HEK293 (cell line): ENCODE measurements around the gene RCHY1.

ENCODE experiments used
- CTCF ChIA-PET: fragments of 350-600 bp; formaldehyde crosslinking; extraction: SDS; loops from one replicate; lab custom pipeline; 2021; ENCODE audit warnings: antibody characterized with exemption; lab: Yijun Ruan, JAX
- POLR2A ChIA-PET: fragments of 300-600 bp; formaldehyde crosslinking; extraction: SDS; loops from one replicate; lab custom pipeline; 2020; ENCODE audit warnings: antibody characterized with exemption, inconsistent platforms; lab: Yijun Ruan, JAX
- H3K27ac ChIP-seq: fragments of 200-500 bp; sonication (Bioruptor generic); 2 replicates; pipeline ENCODE4 v1.5.1; 2014; ENCODE audit warnings: low read depth, low read length, control low read depth, inconsistent platforms; ENCODE audit errors: extremely low read depth
- H3K36me3 ChIP-seq, 2 experiments: fragments of 200-500 bp in 1 of 2; sonication (Bioruptor generic) in 1 of 2; 1 replicate in 1 of 2; 2 replicates in 1 of 2; pipeline ENCODE4 v1.5.1; 2014 to 2017; ENCODE audit warnings: inconsistent platforms in 2 of 2, low read length in 2 of 2; ENCODE audit not compliant: control insufficient read depth in 2 of 2, insufficient read depth in 1 of 2
- H3K4me1 ChIP-seq: fragments of 200-500 bp; sonication (Bioruptor generic); 2 replicates; pipeline ENCODE4 v1.5.1; 2014; ENCODE audit warnings: mild to moderate bottlenecking, low read length, inconsistent platforms; ENCODE audit not compliant: control insufficient read depth, insufficient read depth
- H3K4me3 ChIP-seq: 2 replicates; pipeline ENCODE4 v1.5.1; 2011; ENCODE audit warnings: low read depth, mild to moderate bottlenecking, control low read depth, low read length, moderate library complexity
- H3K9me3 ChIP-seq: fragments of 200-500 bp; sonication (Bioruptor generic); 2 replicates; pipeline ENCODE4 v1.5.1; 2014; ENCODE audit warnings: low read depth, low read length, inconsistent platforms; ENCODE audit not compliant: control insufficient read depth, insufficient read depth
- INSM2 ChIP-seq: fragments of 450-650 bp; formaldehyde crosslinking; IDR thresholded peaks from 2 replicates; pipeline ENCODE4 v1.5.1; 2016; ENCODE audit warnings: missing biosample characterization, missing genetic modification characterization
- KLF1 ChIP-seq: fragments of 450-650 bp; formaldehyde crosslinking; IDR thresholded peaks from 2 replicates; pipeline ENCODE4 v1.5.1; 2016; ENCODE audit warnings: missing biosample characterization, missing genetic modification characterization
- KLF16 ChIP-seq: fragments of 450-650 bp; formaldehyde crosslinking; IDR thresholded peaks from 2 replicates; pipeline ENCODE4 v1.5.1; 2017; ENCODE audit warnings: missing biosample characterization, missing genetic modification characterization
- KLF17 ChIP-seq: fragments of 450-650 bp; formaldehyde crosslinking; IDR thresholded peaks from 2 replicates; pipeline ENCODE4 v1.5.1; 2016; ENCODE audit warnings: missing biosample characterization, missing genetic modification characterization
- PBX3 ChIP-seq: sonication (generic); formaldehyde crosslinking; IDR thresholded peaks from 2 replicates; pipeline ENCODE4 v1.8.1; 2022; ENCODE audit warnings: mild to moderate bottlenecking, moderate library complexity, missing genetic modification reagents
- WT1 ChIP-seq: fragments of 450-650 bp; formaldehyde crosslinking; IDR thresholded peaks from 2 replicates; pipeline ENCODE4 v1.5.1; 2016; ENCODE audit warnings: missing biosample characterization, missing genetic modification characterization
- ZBTB26 ChIP-seq: fragments of 450-650 bp; formaldehyde crosslinking; optimal IDR thresholded peaks from 2 replicates; pipeline ENCODE3; 2016; ENCODE audit warnings: missing biosample characterization, mild to moderate bottlenecking, missing genetic modification characterization
- ZFP3 ChIP-seq: fragments of 450-650 bp; formaldehyde crosslinking; IDR thresholded peaks from 2 replicates; pipeline ENCODE4 v1.5.1; 2016; ENCODE audit warnings: low read depth, missing biosample characterization, missing genetic modification characterization
- ZNF18 ChIP-seq: fragments of 450-650 bp; formaldehyde crosslinking; IDR thresholded peaks from 2 replicates; pipeline ENCODE4 v1.5.1; 2016; ENCODE audit warnings: missing biosample characterization, missing genetic modification characterization
- ZNF223 ChIP-seq: fragments of 450-650 bp; formaldehyde crosslinking; IDR thresholded peaks from 2 replicates; pipeline ENCODE4 v1.5.1; 2016; ENCODE audit warnings: missing biosample characterization, missing genetic modification characterization
- ZNF354C ChIP-seq: fragments of 450-650 bp; formaldehyde crosslinking; IDR thresholded peaks from 2 replicates; pipeline ENCODE4 v1.5.1; 2016; ENCODE audit warnings: missing biosample characterization, missing genetic modification characterization, low read depth, borderline replicate concordance
- ZNF518A ChIP-seq: fragments of 450-650 bp; formaldehyde crosslinking; conservative IDR thresholded peaks from 2 replicates; pipeline ENCODE4 v1.5.1; 2016; ENCODE audit warnings: low read depth, missing biosample characterization, missing genetic modification characterization
- ZNF521 ChIP-seq: fragments of 450-650 bp; formaldehyde crosslinking; IDR thresholded peaks from 2 replicates; pipeline ENCODE4 v1.5.1; 2017; ENCODE audit warnings: missing biosample characterization, mild to moderate bottlenecking, missing genetic modification characterization
- ZNF530 ChIP-seq: fragments of 450-650 bp; formaldehyde crosslinking; IDR thresholded peaks from 2 replicates; pipeline ENCODE4 v1.5.1; 2016; ENCODE audit warnings: low read depth, missing biosample characterization, missing genetic modification characterization
- ZNF560 ChIP-seq: fragments of 450-650 bp; formaldehyde crosslinking; IDR thresholded peaks from 2 replicates; pipeline ENCODE4 v1.5.1; 2017; ENCODE audit warnings: missing biosample characterization, missing genetic modification characterization, borderline replicate concordance
- ZNF707 ChIP-seq: fragments of 450-650 bp; formaldehyde crosslinking; IDR thresholded peaks from 2 replicates; pipeline ENCODE4 v1.5.1; 2016; ENCODE audit warnings: missing biosample characterization, missing genetic modification characterization
- ZNF791 ChIP-seq: fragments of 450-650 bp; formaldehyde crosslinking; IDR thresholded peaks from 2 replicates; pipeline ENCODE4 v1.5.1; 2016; ENCODE audit warnings: missing biosample characterization, missing genetic modification characterization
- ZSCAN23 ChIP-seq: fragments of 450-650 bp; formaldehyde crosslinking; IDR thresholded peaks from 2 replicates; pipeline ENCODE4 v1.5.1; 2016; ENCODE audit warnings: missing biosample characterization, missing genetic modification characterization

Gene RCHY1

GRCh38 chr4:75530556-75531322 is 16.5 kb upstream of the RCHY1 start:
- TF ChIP-seq KLF16 (tag by site-specific recombination) (no peak), ZNF223 (no peak), ZNF530 (tag by site-specific recombination) (no peak), KLF1 (tag by site-specific recombination) (no peak), ZNF521 (tag by site-specific recombination) (no peak), ZBTB26 (tag by site-specific recombination) (no peak), INSM2 (tag by site-specific recombination) (no peak), PBX3 (CRISPR knock-in tag) (no peak), ZNF18 (tag by site-specific recombination) (no peak), WT1 (tag by site-specific recombination) (no peak), ZNF518A (no peak), ZSCAN23 (tag by site-specific recombination) (no peak), ZFP3 (tag by site-specific recombination) (no peak), ZNF560 (tag by site-specific recombination) (no peak), ZNF707 (tag by site-specific recombination) (no peak), KLF17 (tag by site-specific recombination) (no peak), ZNF791 (tag by site-specific recombination) (no peak), ZNF354C (no peak)
- TF ChIP-seq, all 188 proteins: peak for 0
- Histone ChIP-seq H3K27ac (no peak overlapping the region), H3K9me3 (no peaks in the 10 kb centered on the region), H3K4me3 (no peak overlapping the region), H3K36me3 (peaks cover 0 to 58% of the 10 kb centered on the region in 2 experiments; a peak in 1 of 3 replicates), H3K4me1 (no peaks in the 10 kb centered on the region)
- POLR2A ChIA-PET, result interaction anchor here (0.9 kb wide), 1 partner anchor 16 kb away, joined by 4 read pairs; the partner anchor contains the start of genes RCHY1 and THAP6
- CTCF ChIA-PET, result no interaction called here
